GM19351 (cell line): ENCODE results near the gene AHSP.
"Not testable (repeated sequence)": the region's sequence is repeated elsewhere in the genome, so short reads cannot be mapped to it uniquely, and the experiment has no call there.

ENCODE experiments used
- ATAC-seq: cut with Tn5 transposase; IDR thresholded peaks from one replicate; pipeline ENCODE4 v1.9.1; 2021; ENCODE audit warnings: mild to moderate bottlenecking, moderate library complexity; ENCODE audit not compliant: unreplicated experiment

The AHSP gene

DNA sequence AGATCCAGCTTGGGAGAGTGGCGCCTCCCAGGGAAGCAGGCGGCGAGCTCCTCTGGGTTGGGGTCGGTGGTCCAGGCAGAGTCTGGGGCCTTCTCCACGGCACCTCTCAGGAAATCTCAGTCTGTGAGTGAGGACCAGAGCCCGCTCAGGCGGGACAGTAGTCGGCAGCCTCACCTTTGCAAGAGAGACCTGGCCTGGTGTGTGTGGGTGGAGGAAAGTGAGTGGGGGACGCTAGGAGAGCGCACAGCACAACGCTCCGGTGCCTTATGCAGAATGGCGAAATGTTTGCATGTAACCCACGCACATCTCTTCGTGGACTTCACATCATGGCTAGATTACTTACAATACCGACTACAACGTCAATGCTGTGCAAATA is 2.2 kb downstream of the AHSP start:
- no peak for ATAC-seq

GRCh38 chr16:31530405-31530804 is 2.7 kb downstream of the AHSP start:
- no peak for ATAC-seq

DNA sequence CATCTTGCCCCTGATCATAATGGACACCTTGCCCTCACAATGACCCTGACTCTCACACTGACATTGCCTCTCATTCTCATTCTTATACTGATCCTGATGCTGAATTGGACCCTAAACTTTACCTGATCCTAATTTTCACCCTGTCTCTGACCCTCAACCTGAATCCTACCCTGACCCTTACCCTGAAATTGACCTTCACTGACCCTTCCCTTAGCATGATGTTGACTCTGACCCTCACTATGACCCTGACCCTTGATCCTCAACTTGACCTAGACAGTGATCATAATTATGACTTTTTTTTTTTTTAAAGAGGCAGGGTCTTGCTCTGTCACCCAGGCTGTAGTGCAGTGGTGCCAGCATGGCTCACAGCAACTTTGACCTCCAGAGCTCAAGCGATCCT is 3.4 kb downstream of the AHSP start:
- no peak for ATAC-seq

DNA sequence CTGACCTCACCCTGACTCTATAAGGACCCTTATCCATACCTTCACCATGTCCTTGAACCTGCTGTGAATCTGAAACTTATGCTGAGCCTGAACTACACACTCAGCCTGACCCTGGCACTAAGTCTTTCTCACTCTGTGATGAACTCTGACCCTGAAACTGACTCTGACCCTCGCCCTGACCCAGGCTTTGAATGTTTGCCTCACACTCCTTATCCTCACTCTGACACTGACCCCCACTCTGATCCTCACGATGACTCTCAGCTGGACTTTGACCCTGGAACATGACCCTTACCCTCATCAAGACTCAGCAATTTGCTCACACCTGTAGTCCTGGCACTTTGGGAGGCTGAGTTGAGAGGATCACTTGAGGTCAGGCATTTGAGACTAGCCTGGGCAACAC is 4.4 kb downstream of the AHSP start:
- no peak for ATAC-seq

DNA sequence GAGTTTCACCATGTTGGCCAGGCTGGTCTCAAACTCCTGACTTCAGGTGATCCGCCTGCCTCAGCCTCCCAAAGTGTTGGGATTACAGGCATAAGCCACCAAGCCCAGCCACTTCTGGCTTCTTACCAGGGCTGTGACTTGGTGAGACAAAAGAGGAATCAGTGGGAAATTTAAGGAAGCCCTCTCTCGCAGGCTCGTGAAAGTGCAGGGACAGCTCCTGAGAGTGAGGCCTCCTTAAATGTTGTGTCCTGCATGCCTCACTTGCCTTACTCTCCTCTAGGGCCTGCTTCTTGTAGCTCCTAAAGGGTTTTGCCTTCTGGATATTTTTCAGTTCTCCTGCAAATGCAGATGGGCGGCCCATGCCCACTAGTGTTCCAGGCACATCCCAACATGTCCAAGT is 5.2 kb downstream of the AHSP start:
- no peak for ATAC-seq

DNA sequence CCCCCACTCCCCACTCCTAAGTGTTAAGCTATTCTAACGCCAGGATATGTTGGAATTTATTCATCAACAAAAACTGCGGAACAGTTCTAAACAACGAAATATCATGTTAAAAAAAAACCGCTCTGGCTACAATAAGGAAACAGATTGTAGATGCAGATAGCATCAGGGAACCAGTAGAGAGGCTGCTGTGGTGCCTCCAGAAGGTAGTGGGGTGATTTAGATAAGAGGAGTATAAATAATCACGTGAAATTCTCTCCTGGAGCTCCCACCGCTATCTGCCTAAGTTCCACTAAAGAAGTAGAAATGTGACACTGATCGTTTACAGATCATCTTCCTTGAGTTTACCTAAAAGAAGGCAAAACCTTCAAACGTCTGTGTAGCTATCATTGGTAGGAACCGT is 8.0 kb downstream of the AHSP start:
- no peak for ATAC-seq

GRCh38 chr16:31536804-31537361 is 9.2 kb downstream of the AHSP start:
- no peak for ATAC-seq

DNA sequence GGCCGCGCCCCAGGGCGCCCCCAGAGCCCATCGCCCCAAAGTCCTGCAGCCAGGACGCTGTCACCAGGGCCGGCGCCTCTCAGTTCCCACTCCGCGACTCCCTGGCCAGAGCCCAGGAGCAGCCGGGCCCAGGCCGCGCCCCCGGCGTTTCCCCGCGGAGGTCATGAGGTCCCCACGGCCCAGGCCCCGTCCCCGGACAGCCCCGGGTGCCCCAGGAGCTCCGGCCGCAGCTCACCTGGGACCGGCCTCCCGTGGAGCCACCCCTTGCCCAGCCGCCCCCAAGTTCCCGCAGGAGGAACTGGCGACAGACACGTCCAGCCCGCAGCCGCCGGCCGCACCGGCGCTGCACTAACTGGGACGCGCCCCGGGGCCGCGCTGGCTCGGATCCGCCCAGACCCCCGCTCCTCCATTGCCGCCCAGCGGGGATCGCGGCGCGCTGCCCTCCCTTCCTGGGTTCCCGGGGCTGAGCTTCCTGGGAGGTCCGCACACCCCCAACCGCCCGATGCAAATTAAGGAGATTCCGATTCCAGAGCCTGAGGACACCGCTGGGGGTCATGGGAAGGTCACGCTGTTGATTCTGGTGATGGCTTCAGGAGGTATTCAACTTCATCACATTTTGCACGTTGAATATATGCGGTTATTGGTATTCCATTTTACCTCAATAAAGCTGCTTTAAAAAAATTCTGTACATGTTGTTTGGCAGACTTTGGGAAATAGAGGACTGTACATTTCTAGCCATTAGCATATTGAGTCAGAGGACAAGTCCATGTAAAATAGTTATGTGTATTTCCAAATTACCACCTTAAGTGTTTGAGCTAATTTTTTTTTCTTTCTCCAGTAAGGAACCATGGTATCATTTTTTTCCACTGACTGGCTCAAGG is 9.9 kb downstream of the AHSP start:
- no peak for ATAC-seq

DNA sequence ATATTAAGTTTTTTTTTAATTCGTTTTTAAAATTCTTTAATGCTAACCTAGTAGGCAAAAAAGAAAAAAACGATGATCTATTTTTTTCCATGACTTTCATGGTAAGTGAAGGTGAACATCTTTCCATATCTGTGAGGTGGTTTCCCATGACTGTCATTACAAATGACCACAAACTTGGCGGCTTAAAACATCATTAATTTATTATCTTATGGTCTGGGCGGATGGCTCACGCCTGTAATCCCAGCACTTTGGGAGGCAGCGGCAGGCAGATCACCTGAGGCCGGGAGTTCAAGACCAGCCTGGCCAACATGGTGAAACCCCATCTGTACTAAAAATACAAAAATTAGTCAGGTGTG is 10.5 kb downstream of the AHSP start:
- ATAC-seq = not testable (repeated sequence)

GRCh38 chr16:31539762-31540161 is 12.1 kb downstream of the AHSP start:
- not testable (repeated sequence) for ATAC-seq

- no peak for ATAC-seq
Observed at GRCh38 chr16:31542763-31543162, 15.1 kb downstream of the AHSP start.

GRCh38 chr16:31561426-31562233 is 33.9 kb downstream of the AHSP start:
- ATAC-seq = no peak

DNA sequence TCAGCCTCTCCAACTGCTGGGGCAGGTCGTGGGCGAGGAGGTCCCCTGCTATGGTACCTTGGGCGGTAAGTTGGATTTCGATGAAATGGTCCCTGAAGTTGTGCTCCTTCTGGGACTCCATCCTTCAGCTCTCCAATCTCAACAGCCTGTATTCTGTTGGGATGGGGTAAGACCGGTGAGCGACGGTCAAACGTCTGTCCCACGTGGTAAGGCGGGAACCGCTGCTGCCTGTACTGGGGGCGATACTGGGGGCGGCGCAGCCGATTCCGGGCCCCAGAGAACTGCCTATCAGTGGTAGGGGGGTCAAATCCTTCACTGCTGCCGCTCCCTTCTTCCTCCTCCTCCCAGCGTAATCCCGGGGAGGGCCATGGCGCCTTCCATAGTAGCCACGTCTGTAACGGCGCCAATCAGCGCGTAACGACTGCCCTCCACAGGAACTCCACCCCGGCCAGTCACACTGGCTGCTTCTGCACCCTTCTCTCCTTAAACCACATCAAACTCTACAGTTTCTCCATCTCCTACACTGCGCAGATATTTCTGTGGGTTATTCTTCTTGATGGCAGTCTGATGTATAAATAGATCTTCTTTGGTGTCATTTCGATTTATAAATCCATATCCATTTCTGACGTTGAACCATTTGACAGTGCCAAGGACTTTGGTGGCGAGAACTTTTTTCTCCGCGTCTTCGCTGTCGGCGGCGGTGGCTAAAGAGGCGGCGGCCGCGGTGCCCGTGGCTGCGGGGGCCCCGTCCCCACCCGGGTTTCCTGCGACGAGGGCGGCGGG is 41.1 kb downstream of the AHSP start:
- ATAC-seq = no peak

DNA sequence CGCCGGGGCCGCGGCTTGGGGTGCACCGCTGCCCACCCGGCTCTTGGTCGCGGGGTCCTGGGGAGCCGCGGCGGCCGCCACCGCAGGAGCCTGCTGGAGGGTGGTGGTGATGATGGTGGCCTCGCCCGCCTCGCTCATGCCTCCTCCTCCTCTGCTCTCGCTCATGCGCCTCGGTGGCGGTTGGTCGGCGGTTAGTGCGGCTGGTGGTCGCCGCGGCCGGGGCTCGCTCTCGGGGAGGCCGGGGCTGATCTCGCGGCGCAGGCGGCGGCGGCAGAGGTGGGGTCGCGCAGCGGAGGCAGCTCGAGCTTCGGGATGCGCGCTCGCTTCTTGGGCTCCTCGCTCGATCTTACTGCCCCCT is 41.6 kb downstream of the AHSP start:
- ATAC-seq = no peak

- ATAC-seq = no peak
Observed at GRCh38 chr16:31572821-31573220, 45.1 kb downstream of the AHSP start.

- not testable (repeated sequence) for ATAC-seq
Observed at GRCh38 chr16:31574159-31574558, 46.5 kb downstream of the AHSP start.

GRCh38 chr16:31577411-31577810 is 49.7 kb downstream of the AHSP start:
- ATAC-seq = no peak
